ENCODE results near the gene IWS1. TPM values are rescaled to one million over a fixed set of nuclear protein-coding genes. Genes with fewer than 3 reads are reported as not detected.

Gene IWS1
- total RNA-seq, result 27.2 and 28.5 TPM in 2 replicates

GRCh38 chr2:127526132-127527000, at the start of gene IWS1:
TSS of gene IWS1 (minus strand) at chr2:127526489. CDS start at chr2:127526208, 281 bp downstream.

DNA sequence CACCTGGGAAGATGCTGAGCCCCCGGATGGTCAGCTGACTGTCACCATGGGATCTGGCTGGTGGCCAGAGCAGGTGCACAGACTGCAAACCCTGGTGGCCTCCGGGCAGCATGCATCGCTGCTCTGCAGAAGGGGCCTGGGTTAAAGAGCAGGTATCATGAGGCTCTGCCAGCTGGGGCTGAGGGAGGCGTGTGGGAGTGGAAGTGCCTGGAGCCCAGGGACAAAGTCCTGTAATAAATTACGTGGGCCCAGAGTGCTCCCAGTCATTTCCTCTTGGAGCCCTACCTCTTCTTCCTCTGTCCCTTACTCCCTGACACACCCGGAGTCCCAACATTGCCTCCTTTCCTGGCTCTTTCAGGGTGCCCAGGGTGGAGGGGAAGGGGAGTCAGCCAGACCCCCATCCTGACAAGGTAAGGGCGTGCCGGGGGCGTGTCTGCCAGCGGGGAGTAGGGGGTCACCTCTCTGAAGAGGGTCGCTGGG, 9.2 kb upstream of the IWS1 start, which contains the start of gene MYO7B:
Gene MYO7B (plus strand): TSS at position 262 of the 480 bp plus-strand sequence. CDS start 24,040 bp downstream, outside the sequence.

Other genes with a start within 250 kb of the IWS1 start
- 36.4 and 40.7 TPM in 2 replicates for gene ERCC3, start 232.3 kb downstream of the IWS1 start, total RNA-seq
- gene MAP3K2, start 138.5 kb downstream of the IWS1 start, total RNA-seq, result 54.9 and 68.5 TPM in 2 replicates
- 0.26 TPM in 1 of 2 replicates, not detected in the other for gene PROC, start 108.1 kb downstream of the IWS1 start, total RNA-seq
- gene MYO7B, start 9.2 kb upstream of the IWS1 start, total RNA-seq, result 0.10 and 0.13 TPM in 2 replicates
- not detected in 2 replicates for gene GPR17, start 119.7 kb upstream of the IWS1 start, total RNA-seq
- gene LIMS2, start 149.0 kb upstream of the IWS1 start, total RNA-seq, result 8.3 and 8.8 TPM in 2 replicates
- 4.2 and 4.7 TPM in 2 replicates for gene SFT2D3, start 175.0 kb upstream of the IWS1 start, total RNA-seq